Right ventricle myocardium superior (tissue), 1 donor: ENCODE data around the gene NPY2R. TPM values are rescaled to one million over a fixed set of nuclear protein-coding genes. Genes with fewer than 3 reads are reported as not detected.

Source experiments
- ATAC-seq: fragments of 200-7000 bp; cut with Tn5 transposase; one replicate; pipeline ENCODE4 v1.9.1; 2020; ENCODE audit warnings: mild to moderate bottlenecking; ENCODE audit not compliant: poor library complexity
- DNase-seq: peaks from one replicate; pipeline ENCODE4 v3.0.0-alpha.2; 2020
- intact Hi-C: fragments of 100-400 bp; cut with DNase I; formaldehyde crosslinking; loops from one replicate; pipeline ENCODE4 v1.11.2; 2022
- long read RNA-seq: library from polyadenylated mRNA; unstranded; transcript quantifications from one replicate; pipeline ENCODE4 v2.0.0, GENCODE V29; 2021
- total RNA-seq: library from RNA; stranded (reverse); fragmentation: NEBNext Ultra II Directional; extraction: Animal tissue kit (Norgen Biotek cat#: 25700); gene quantifications from one replicate; pipeline ENCODE4 v1.2.1, GENCODE V29; 2021
- donor health status: DM: no; HTN: yes; CAD: no; lungs with severe emphysema.

Gene NPY2R, protein sequence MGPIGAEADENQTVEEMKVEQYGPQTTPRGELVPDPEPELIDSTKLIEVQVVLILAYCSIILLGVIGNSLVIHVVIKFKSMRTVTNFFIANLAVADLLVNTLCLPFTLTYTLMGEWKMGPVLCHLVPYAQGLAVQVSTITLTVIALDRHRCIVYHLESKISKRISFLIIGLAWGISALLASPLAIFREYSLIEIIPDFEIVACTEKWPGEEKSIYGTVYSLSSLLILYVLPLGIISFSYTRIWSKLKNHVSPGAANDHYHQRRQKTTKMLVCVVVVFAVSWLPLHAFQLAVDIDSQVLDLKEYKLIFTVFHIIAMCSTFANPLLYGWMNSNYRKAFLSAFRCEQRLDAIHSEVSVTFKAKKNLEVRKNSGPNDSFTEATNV
- total RNA-seq, result not detected
- long read RNA-seq, result 0 reads

- intact Hi-C loops, result no loop called here
- DNase-seq, result no peak
- ATAC-seq, result no peak
These were observed at the start of gene NPY2R for GRCh38 chr4:155208258-155209054. NPY2R (plus strand) TSS chr4:155208636; CDS start chr4:155213940, 5,304 bp downstream.

GRCh38 chr4:155161357-155161756 is 47.1 kb upstream of the NPY2R start:
- intact Hi-C loops, result no loop called here
- no peak for DNase-seq
- no peak for ATAC-seq

- ATAC-seq (no peak), DNase-seq (no peak)
- intact Hi-C loops, result no loop called here
These were observed 43.7 kb upstream of the NPY2R start for GRCh38 chr4:155164718-155165117.

- ATAC-seq, result no peak
- DNase-seq, result no peak
- intact Hi-C loops, result no loop called here
These were observed 37.9 kb upstream of the NPY2R start for GRCh38 chr4:155170569-155170968.

DNA sequence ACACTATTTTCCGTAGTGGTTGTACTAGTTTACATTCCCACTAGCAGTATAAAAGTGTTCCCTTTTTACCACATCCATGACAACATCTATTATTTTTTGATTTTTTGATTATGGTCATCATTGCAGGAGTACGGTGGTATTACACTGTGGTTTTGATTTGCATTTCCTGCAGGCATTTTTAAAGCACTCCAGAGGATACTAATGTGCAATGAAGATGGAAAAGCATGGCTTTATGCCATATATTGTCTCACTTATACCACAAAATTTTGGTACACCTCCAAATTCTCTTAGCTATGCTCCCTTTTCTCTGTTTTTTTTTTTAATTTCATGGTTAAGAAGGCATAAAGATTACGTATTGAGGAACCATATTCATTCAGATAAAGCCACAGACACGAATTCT is 35.1 kb upstream of the NPY2R start:
- intact Hi-C loops, result no loop called here
- DNase-seq (no peak), ATAC-seq (no peak)

- DNase-seq (no peak), ATAC-seq (no peak)
- intact Hi-C loops, result no loop called here
These were observed 33.8 kb upstream of the NPY2R start for GRCh38 chr4:155174668-155175067.

DNA sequence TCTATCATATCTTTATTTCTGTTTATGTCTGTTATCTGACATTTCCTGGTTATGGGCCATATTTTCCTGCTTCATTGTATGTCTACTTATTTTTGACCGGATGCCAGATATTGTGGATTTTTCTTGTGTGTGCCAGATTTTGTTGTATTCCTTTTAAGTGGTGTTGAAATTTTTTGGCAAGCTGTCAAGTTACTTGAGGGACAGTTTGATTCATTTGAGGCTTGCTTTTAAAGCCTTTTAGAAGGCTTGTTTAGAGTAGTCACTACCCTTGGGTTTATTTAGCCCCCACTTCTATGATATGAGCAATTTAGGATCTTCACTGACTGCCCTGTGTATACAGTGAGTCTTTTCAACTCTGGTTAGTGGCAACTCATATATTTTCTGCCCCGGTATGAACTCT is 29.2 kb upstream of the NPY2R start:
- intact Hi-C loops, result no loop called here
- no peak for DNase-seq
- ATAC-seq, result no peak

DNA sequence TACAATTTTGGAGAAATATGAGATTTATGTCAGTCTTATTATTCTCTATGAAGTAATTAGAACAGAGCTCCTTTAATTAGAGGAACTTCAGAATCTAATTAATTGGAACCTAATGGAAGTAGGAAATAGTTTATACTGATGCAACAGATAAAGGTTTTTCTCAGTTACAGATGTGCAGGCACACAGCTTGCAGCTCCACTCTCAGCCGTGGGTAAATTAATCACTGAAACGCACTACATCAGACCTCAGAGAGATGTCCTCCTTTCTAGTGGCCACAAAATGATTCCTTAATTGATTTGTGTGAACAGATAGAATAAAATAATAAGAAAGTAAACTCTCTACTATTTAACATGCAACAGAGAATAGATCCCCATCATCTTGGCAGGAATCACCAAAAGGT is 21.5 kb upstream of the NPY2R start:
- intact Hi-C loops, result no loop called here
- ATAC-seq (no peak), DNase-seq (no peak)

DNA sequence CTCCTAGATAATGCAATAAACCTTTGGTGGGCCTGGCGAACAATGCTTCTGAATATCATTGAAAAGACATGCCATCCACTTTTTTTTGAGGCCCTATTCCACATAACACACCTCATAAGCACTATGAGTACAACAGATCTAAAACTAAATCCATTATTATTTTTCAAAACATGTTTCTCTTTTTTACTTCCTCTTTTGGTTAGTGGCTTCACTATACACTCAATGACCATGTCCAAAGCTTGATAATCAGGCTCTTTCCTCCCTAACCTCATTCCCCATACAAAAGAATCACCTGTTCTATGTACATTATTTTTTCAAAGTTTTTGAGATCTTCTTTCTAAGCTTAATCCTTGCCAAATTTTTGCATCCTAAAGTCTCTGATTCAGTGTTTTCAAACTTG is 20.4 kb upstream of the NPY2R start:
- intact Hi-C loops, result no loop called here
- ATAC-seq, result no peak
- no peak for DNase-seq

GRCh38 chr4:155190099-155190498 is 18.3 kb upstream of the NPY2R start:
- ATAC-seq, result no peak
- DNase-seq, result no peak

GRCh38 chr4:155197757-155198156 is 10.7 kb upstream of the NPY2R start:
- ATAC-seq, result no peak
- intact Hi-C loops, result no loop called here
- no peak for DNase-seq

More at GRCh38 chr4:155190099-155190498, 18.3 kb upstream of the NPY2R start:
- intact Hi-C loops, result no loop called here

GRCh38 chr4:155207534-155208257 is 740 bp upstream of the NPY2R start:
- DNase-seq (no peak), ATAC-seq (no peak)
- intact Hi-C loops, result no loop called here

GRCh38 chr4:155220025-155220424 is 11.6 kb downstream of the NPY2R start:
- DNase-seq (no peak), ATAC-seq (no peak)
- intact Hi-C loops, result no loop called here

GRCh38 chr4:155227131-155227530 is 18.7 kb downstream of the NPY2R start:
- ATAC-seq, result no peak
- intact Hi-C loops, result no loop called here
- no peak for DNase-seq

- intact Hi-C loops, result no loop called here
- no peak for ATAC-seq
These were observed 20.3 kb downstream of the NPY2R start for GRCh38 chr4:155228713-155229112.

GRCh38 chr4:155232432-155232831 is 24.0 kb downstream of the NPY2R start:
- no peak for DNase-seq
- no peak for ATAC-seq
- intact Hi-C loops, result no loop called here

More at GRCh38 chr4:155228713-155229112, 20.3 kb downstream of the NPY2R start:
- no peak for DNase-seq

DNA sequence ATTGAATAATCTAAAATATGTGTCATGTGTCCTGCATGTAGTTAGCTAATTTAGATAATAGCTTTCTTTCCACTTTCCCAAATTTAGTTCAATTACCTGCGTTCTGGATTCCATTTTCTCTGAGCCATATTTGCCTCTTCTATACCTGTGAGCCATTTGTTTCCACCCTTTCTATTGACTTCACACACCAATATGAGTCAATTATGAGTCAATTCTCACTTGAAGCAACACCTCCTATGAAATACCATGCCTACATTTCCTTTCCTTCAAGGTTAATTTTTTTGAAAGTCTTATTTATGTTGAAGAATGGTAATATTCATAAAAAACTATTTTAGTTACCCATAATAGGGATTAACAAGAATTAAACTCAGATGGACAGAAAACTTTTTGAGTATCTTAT is 25.8 kb downstream of the NPY2R start:
- ATAC-seq, result no peak
- DNase-seq, result no peak
- intact Hi-C loops, result no loop called here

GRCh38 chr4:155237567-155237966 is 29.1 kb downstream of the NPY2R start:
- no peak for ATAC-seq
- DNase-seq, result no peak
- intact Hi-C loops, result no loop called here

DNA sequence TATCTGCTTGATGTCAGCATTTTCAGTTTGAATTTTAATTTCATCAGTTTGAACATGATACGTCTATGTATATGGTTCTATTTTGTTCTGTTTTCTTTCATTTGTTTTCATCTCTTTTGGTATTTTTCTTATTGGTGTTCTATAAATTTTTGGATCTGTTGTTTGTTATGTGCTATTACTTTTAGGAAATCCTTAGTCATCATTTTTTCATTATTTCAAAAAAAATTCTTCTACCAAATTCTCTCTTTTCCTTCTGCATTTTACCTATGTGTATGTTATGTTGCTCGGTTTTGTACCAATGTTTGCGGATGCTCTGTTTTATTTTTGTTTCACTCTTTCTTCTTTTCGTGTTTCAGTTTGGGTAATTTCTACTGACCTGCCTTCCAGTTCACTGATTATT is 32.8 kb downstream of the NPY2R start:
- ATAC-seq (no peak), DNase-seq (no peak)
- intact Hi-C loops, result no loop called here
